ENCODE measurements around the gene SLC9A3. TPM values are rescaled to one million over a fixed set of nuclear protein-coding genes. Genes with fewer than 3 reads are reported as not detected.

SLC9A3 gene
- total RNA-seq, 3 donors from 2014 or later (not counting 1 experiment from before 2014, with no cell fraction given), result 0.61 to 1.1 (median 0.73) TPM

DNA sequence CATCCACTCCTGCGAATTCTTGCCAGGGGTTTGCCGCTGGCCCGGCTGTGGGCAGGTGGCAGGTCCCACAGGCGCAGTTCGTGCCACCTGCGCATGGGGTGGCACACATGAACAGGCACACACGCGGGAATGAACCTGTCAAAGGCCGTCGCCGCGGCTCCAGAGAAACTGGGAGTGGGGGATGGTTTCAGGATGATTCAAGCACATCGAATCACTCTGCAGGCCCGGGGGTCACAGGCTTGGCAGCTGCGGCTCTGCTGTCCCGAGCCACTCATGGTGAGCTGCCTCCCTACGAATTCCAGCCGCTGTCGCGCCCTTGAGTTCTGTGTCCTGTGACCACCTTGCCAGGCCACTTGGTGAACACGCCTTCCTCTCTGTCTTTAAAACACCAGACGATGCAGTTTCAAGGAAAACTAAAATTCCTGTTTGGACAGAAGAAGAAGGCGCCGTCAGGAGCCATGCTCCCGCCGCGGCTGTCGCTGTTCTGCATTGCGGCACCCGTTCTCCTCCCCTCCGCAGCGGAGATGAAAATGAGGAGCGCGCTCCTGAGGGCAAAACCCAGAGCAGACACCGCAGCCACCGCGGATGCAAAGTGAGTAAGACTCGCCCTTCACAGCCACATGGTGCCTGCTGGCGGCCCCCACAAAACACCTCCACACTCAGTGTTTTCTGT is 96.7 kb downstream of the SLC9A3 start:
- H3K4me1 Mint-ChIP-seq, result peaks cover 5 to 13% of the 10 kb centered on the region in 2 donors
- no peaks in the 10 kb centered on the region for H3K36me3 ChIP-seq (ENCODE audit: control insufficient read depth, insufficient read depth, low read length)
- H3K27ac ChIP-seq (ENCODE audit: low read length), result no peak overlapping the region
- no peaks in the 10 kb centered on the region for H3K27me3 ChIP-seq (ENCODE audit: control insufficient read depth, insufficient read depth, low read length)
- WGBS (ENCODE audit: insufficient coverage), result 95% methylated on average over 39 of the region's 39 CpGs
- ATAC-seq, result no peak
- H3K4me3 ChIP-seq (ENCODE audit: low read length), result no peak overlapping the region
- no peak overlapping the region for H3K4me3 Mint-ChIP-seq
- peaks cover 12% of the 10 kb centered on the region for H3K4me1 ChIP-seq (ENCODE audit: control insufficient read depth, insufficient read depth, low read length)
- TF ChIP-seq, protein P1, sequence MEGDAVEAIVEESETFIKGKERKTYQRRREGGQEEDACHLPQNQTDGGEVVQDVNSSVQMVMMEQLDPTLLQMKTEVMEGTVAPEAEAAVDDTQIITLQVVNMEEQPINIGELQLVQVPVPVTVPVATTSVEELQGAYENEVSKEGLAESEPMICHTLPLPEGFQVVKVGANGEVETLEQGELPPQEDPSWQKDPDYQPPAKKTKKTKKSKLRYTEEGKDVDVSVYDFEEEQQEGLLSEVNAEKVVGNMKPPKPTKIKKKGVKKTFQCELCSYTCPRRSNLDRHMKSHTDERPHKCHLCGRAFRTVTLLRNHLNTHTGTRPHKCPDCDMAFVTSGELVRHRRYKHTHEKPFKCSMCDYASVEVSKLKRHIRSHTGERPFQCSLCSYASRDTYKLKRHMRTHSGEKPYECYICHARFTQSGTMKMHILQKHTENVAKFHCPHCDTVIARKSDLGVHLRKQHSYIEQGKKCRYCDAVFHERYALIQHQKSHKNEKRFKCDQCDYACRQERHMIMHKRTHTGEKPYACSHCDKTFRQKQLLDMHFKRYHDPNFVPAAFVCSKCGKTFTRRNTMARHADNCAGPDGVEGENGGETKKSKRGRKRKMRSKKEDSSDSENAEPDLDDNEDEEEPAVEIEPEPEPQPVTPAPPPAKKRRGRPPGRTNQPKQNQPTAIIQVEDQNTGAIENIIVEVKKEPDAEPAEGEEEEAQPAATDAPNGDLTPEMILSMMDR (IDR thresholded peaks at IDR 0.05), result no peak
- H3K9me3 Mint-ChIP-seq, result peaks cover 0 to 9% of the 10 kb centered on the region in 2 donors
- H3K27me3 Mint-ChIP-seq (ENCODE audit: low read depth in 2 of 2), result peaks cover 0 to 4% of the 10 kb centered on the region in 2 donors
- H3K36me3 Mint-ChIP-seq, result no peaks in the 10 kb centered on the region
- no peak overlapping the region for H3K27ac Mint-ChIP-seq
- no peaks in the 10 kb centered on the region for H3K9me3 ChIP-seq (ENCODE audit: control insufficient read depth, insufficient read depth, low read length)
- no peak for DNase-seq
- intact Hi-C loops (cut with micrococcal nuclease), result no loop called here

DNA sequence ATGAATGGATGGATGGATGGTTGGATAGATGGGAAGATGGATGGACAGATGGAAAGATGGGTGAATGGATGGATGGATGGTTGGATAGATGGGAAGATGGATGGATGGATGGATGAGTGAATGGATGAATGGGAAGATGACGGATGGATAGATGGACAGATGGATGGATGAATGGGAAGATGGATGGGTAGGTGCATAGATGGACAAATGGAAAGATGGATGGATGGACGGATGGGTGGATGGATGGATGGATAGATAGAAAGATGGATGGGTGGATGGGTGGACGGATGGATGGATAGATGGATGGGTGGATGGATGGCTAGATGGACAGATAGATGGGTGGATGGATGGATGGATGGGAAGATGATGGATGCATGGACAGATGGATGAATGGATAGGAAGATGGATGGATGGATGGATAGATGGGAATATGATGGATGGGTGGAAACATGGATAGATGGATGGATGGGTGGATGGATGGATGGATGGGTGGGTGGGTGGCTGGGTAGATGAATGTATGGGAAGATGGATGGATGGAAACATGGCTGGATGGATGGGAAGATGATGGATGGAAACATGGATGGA is 97.8 kb downstream of the SLC9A3 start:
- Histone ChIP-seq H3K36me3 (ENCODE audit: control insufficient read depth, insufficient read depth, low read length) (no peaks in the 10 kb centered on the region), H3K4me3 (ENCODE audit: low read length) (no peak overlapping the region), H3K4me1 (ENCODE audit: control insufficient read depth, insufficient read depth, low read length) (peaks cover 12% of the 10 kb centered on the region), H3K27me3 (ENCODE audit: control insufficient read depth, insufficient read depth, low read length) (no peaks in the 10 kb centered on the region), H3K9me3 (ENCODE audit: control insufficient read depth, insufficient read depth, low read length) (no peaks in the 10 kb centered on the region), H3K27ac (ENCODE audit: low read length) (no peak overlapping the region)
- intact Hi-C loops (cut with micrococcal nuclease), result no loop called here
- DNase-seq, result no peak
- H3K9me3 Mint-ChIP-seq, result peaks cover 0 to 9% of the 10 kb centered on the region in 2 donors
- TF ChIP-seq, protein P1 (IDR thresholded peaks at IDR 0.05), result no peak
- H3K4me1 Mint-ChIP-seq, result peaks cover 5 to 18% of the 10 kb centered on the region in 2 donors
- no peaks in the 10 kb centered on the region for H3K36me3 Mint-ChIP-seq
- peaks cover 0 to 4% of the 10 kb centered on the region in 2 donors for H3K27me3 Mint-ChIP-seq (ENCODE audit: low read depth in 2 of 2)
- no peak for ATAC-seq
- 85% methylated on average over 3 of the region's 3 CpGs for WGBS (ENCODE audit: insufficient coverage)
- H3K4me3 Mint-ChIP-seq, result no peak overlapping the region
- H3K27ac Mint-ChIP-seq, result no peak overlapping the region

DNA sequence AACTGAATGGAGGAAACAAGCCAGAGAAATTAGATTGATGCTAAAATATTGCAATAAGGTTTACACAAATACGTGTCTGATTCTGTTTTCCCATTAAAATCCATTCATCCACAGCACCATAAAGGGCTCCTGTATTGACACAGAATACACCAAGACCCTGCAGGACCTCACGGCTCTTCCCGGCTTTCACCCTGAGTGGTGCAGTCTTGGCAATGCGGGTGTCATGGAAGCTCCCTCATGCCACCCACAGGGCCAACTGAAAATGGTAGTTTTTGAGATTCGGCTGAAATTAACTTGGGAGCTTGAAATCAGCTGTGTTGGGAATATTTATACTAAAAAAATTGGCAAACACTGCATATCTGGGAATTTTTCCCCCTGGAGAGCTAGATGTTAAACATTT is 98.5 kb downstream of the SLC9A3 start:
- no peaks in the 10 kb centered on the region for H3K27me3 ChIP-seq (ENCODE audit: control insufficient read depth, insufficient read depth, low read length)
- no peak overlapping the region for H3K27ac Mint-ChIP-seq
- peaks cover 12% of the 10 kb centered on the region for H3K4me1 ChIP-seq (ENCODE audit: control insufficient read depth, insufficient read depth, low read length)
- H3K36me3 ChIP-seq (ENCODE audit: control insufficient read depth, insufficient read depth, low read length), result no peaks in the 10 kb centered on the region
- no peaks in the 10 kb centered on the region for H3K36me3 Mint-ChIP-seq
- peak in 1 of 2 donors; percentile 55 for DNase-seq
- H3K4me1 Mint-ChIP-seq, result peaks cover 5 to 18% of the 10 kb centered on the region in 2 donors
- peaks cover 0 to 9% of the 10 kb centered on the region in 2 donors for H3K9me3 Mint-ChIP-seq
- H3K27me3 Mint-ChIP-seq (ENCODE audit: low read depth in 2 of 2), result peaks cover 0 to 4% of the 10 kb centered on the region in 2 donors
- no peaks in the 10 kb centered on the region for H3K9me3 ChIP-seq (ENCODE audit: control insufficient read depth, insufficient read depth, low read length)
- 31% methylated on average over 5 of the region's 5 CpGs for WGBS (ENCODE audit: insufficient coverage)
- no peak overlapping the region for H3K27ac ChIP-seq (ENCODE audit: low read length)
- TF ChIP-seq, protein P1 (IDR thresholded peaks at IDR 0.05), result no peak
- no peak overlapping the region for H3K4me3 Mint-ChIP-seq
- no peak for ATAC-seq
- H3K4me3 ChIP-seq (ENCODE audit: low read length), result no peak overlapping the region
- intact Hi-C loops (cut with micrococcal nuclease), result no loop called here
